KOPT-K1 (cell line): Measurements from ENCODE around the gene MEX3D.

Source experiments
- H3K27ac ChIP-seq: fragments of 200-600 bp; sonication (generic); 2 replicates; pipeline ENCODE4 v1.5.1; 2016; ENCODE audit warnings: antibody characterized with exemption, mild to moderate bottlenecking, low read depth, low read length; ENCODE audit not compliant: poor library complexity, severe bottlenecking
- H3K36me3 ChIP-seq: fragments of 200-600 bp; sonication (generic); 2 replicates; pipeline ENCODE4 v1.5.1; 2017; ENCODE audit warnings: antibody characterized with exemption, mild to moderate bottlenecking, low read length, moderate library complexity; ENCODE audit not compliant: insufficient read depth
- H3K9me3 ChIP-seq: fragments of 200-600 bp; sonication (generic); 2 replicates; pipeline ENCODE4 v1.5.1; 2017; ENCODE audit warnings: antibody characterized with exemption, low read length, mild to moderate bottlenecking; ENCODE audit not compliant: insufficient read depth, poor library complexity, severe bottlenecking

MEX3D gene

GRCh38 chr19:1513499-1514294 is 54.4 kb downstream of the MEX3D start:
- no peaks in the 10 kb centered on the region for H3K36me3 ChIP-seq
- H3K9me3 ChIP-seq = no peaks in the 10 kb centered on the region
- H3K27ac ChIP-seq = no peak overlapping the region

- no peak within 1 kb of the TSS for H3K27ac ChIP-seq
- H3K36me3 ChIP-seq = no peaks in the 10 kb centered on the region
- no peaks in the 10 kb centered on the region for H3K9me3 ChIP-seq
These were observed 55.2 kb downstream of the MEX3D start, which contains the start of gene ADAMTSL5 for GRCh38 chr19:1512671-1513498. TSS of gene ADAMTSL5 (minus strand) at chr19:1513019. CDS start at chr19:1510943, 2,076 bp downstream.

GRCh38 chr19:1511318-1512317 is 56.5 kb downstream of the MEX3D start:
- Histone ChIP-seq H3K9me3 (no peaks in the 10 kb centered on the region), H3K36me3 (no peaks in the 10 kb centered on the region), H3K27ac (no peak overlapping the region)

GRCh38 chr19:1510807-1511206 is 57.3 kb downstream of the MEX3D start:
- no peaks in the 10 kb centered on the region for H3K36me3 ChIP-seq
- H3K9me3 ChIP-seq = no peaks in the 10 kb centered on the region
- H3K27ac ChIP-seq = no peak overlapping the region

GRCh38 chr19:1510442-1510806 is 57.7 kb downstream of the MEX3D start:
- Histone ChIP-seq H3K9me3 (no peaks in the 10 kb centered on the region), H3K36me3 (no peaks in the 10 kb centered on the region), H3K27ac (no peak overlapping the region)

GRCh38 chr19:1509602-1510441 is 58.3 kb downstream of the MEX3D start:
- no peak overlapping the region for H3K27ac ChIP-seq
- H3K9me3 ChIP-seq = no peaks in the 10 kb centered on the region
- H3K36me3 ChIP-seq = no peaks in the 10 kb centered on the region

- no peak overlapping the region for H3K27ac ChIP-seq
- no peaks in the 10 kb centered on the region for H3K36me3 ChIP-seq
- no peaks in the 10 kb centered on the region for H3K9me3 ChIP-seq
These were observed 59.6 kb downstream of the MEX3D start for GRCh38 chr19:1508507-1508856.

GRCh38 chr19:1507763-1508506 is 60.2 kb downstream of the MEX3D start:
- H3K9me3 ChIP-seq = no peaks in the 10 kb centered on the region
- H3K36me3 ChIP-seq = no peaks in the 10 kb centered on the region
- H3K27ac ChIP-seq = peak overlapping the region; percentile 66

- Histone ChIP-seq H3K36me3 (no peaks in the 10 kb centered on the region), H3K9me3 (no peaks in the 10 kb centered on the region), H3K27ac (no peak overlapping the region)
These were observed 60.9 kb downstream of the MEX3D start for GRCh38 chr19:1507192-1507660.

GRCh38 chr19:1505991-1506881 is 61.9 kb downstream of the MEX3D start:
- no peak overlapping the region for H3K27ac ChIP-seq
- H3K9me3 ChIP-seq = no peaks in the 10 kb centered on the region
- H3K36me3 ChIP-seq = no peaks in the 10 kb centered on the region

GRCh38 chr19:1505012-1505411 is 63.1 kb downstream of the MEX3D start:
- H3K27ac ChIP-seq = no peak overlapping the region
- H3K9me3 ChIP-seq = no peaks in the 10 kb centered on the region
- no peaks in the 10 kb centered on the region for H3K36me3 ChIP-seq
